Activated T-cell treated with anti-CD3 and anti-CD28 coated beads for 24 hours (primary cell): ENCODE results near the gene SYT14.

ENCODE experiments used
- DNase-seq: peaks from one replicate; pipeline ENCODE4 v3.0.0-alpha.2; 2020; ENCODE audit warnings: low read depth

SYT14 gene

DNA sequence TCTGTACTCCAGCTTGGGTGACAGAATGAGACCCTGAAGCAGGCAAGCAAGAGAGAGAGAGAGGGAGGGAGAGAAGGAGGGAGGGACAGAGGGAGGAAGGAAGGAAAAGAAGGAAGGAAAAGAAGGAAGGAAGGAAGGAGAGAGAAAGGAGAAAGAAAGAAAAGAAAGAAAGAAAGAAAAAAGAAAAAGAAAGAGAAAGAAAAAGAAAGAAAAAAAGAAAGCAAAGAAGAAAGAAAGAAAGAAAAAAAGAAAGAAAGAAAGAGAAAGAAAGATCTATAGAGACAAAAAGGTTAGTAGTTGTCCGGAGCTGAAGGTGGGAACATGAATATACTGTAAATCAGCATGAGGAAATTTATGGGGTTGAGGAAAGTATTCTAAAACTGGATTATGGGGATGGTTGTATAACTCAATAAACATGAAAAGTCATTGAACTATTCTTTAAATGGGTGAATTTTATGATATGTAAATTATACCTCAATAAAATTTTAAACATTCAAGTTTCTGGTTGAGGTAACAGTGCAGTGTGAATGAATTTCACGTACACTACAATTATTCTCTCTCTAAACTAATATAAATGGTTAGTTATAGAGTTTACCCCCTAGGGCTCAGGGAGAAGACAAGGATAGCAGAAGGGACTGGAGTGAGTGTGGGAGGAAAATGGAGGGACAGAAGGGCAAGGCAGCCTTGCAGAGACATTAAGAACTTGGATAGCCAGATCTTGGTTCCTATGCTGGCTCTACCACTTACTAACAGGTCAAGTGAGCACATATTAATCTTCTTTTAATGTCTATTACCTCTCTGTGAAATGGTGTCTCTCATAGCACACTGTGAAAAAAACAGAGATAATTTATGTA lies 269.8 kb downstream of the SYT14 start:
- no peak for DNase-seq

DNA sequence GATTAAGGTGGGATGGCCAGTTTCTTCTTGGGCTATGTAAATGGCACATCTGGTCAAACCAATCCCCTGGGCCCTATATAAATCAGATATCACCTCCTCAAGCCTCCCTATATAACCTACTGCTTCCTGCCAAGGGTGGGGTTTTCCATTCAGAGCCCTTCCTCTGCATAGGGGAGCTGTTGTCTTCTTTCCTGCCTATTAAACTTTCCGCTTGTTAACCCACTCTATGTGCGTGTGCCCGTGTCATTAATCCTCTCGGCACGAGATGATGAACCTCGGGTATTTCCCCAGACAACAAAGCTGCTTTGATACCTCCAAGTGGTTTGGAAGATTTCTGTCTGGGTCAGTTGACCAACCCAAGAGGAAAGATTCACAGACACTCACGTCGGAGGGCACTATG lies 275.3 kb downstream of the SYT14 start:
- no peak for DNase-seq

DNA sequence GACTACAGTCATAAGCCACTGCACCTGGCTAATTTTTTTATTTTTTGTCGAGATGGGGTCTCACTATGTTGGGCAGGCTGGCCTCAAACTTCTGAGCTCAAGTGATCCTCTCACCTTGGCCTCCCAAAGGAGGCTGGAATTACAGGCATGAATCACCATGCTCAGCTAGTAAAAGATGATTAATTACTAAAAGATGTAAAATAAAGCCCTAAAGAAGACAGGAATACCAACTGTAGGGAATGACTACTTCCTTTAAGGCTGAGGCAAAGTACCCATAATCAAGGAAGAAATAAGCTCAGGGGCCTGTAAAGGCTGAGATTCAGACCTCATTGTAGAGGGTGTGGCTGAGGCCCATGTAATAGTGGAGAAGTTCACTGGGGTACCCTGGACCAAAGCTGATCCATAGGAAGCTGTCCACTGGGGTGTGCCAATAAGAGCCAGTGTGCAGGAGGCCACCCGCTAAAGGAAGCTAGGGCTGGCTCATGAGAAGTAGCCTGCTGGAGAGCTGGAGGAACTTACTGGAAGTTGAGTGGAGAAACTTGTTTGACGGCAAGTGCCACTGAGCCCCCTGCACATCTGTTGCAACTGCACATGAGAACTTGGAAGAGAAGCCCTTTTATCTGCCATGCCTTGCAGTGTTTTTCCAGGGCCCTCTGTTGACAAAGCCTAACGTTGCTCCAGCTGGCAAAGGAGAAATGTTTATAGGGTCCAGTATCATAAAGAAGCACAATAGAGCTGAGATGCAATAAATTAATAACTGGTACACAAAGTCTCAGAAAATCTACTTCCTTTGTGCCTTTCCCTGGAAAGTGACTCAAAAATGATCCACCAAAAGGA lies 276.8 kb downstream of the SYT14 start:
- DNase-seq = no peak

DNA sequence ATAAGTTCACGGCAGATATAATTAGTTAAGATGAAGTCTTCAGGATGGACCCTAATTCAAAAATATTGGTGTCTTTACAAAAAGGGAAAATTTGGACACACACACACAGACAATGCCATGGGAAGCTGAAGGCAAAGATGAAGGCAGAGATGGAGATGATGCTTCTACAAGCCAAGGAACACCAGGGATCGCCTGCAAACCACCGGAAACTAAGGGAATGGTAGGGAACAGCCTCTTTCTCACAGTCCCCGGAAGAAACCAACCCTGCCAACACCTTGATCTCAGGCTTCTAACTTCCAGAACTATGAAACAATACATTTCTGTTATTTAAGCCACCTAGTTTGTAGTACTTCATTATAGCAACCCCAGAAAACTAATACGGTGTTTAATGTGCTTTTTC lies 279.5 kb downstream of the SYT14 start:
- DNase-seq = no peak

DNA sequence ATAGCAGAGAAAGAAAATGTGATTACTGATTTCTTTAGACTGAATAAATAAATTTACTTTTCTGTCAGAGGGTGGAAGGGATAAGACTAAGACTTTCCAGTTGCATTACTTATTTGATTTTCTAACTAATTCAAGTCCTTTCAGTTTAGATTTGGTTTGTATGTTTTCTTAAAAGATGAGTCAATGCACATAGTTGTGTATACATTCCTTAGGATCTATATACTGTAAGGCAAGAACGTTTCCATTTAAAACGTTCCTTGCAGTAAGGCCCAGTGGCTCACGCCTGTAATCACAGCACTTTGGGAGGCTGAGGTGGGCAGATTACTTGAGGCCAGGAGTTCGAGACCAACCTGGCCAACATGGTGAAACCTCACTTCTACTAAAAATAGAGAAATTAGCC lies 280.0 kb downstream of the SYT14 start:
- DNase-seq = no peak
